WTC11 (cell line): ENCODE data around the gene SRGAP1. TPM values are rescaled to one million over a fixed set of nuclear protein-coding genes. Genes with fewer than 3 reads are reported as not detected.

Source experiments
- ATAC-seq: fragments of 200-7000 bp; cut with Tn5 transposase; 2 replicates; pipeline ENCODE4 v1.10.0; 2021; ENCODE audit warnings: mild to moderate bottlenecking, moderate library complexity
- CTCF ChIA-PET: fragments of 300-600 bp; sonication (Branson Sonifier 250); formaldehyde crosslinking; loops from one replicate; lab custom pipeline; 2021; ENCODE audit warnings: antibody characterized with exemption; lab: Charles Lee
- POLR2A ChIA-PET: fragments of 350-600 bp; sonication (Branson Sonifier 250); formaldehyde crosslinking; loops from one replicate; lab custom pipeline; 2021; ENCODE audit warnings: antibody characterized with exemption; lab: Charles Lee
- DNase-seq: peaks from one replicate; pipeline ENCODE4 v3.0.0; 2021; ENCODE audit warnings: low spot score
- H3K27ac Mint-ChIP-seq: 2 replicates; pipeline ENCODE4 v1.8.0; 2021; ENCODE audit warnings: mixed read lengths
- H3K27me3 Mint-ChIP-seq: 2 replicates; pipeline ENCODE4 v1.8.0; 2021; ENCODE audit warnings: low read depth, mild to moderate bottlenecking, moderate library complexity, mixed read lengths
- H3K36me3 Mint-ChIP-seq: 2 replicates; pipeline ENCODE4 v1.8.0; 2021; ENCODE audit warnings: mixed read lengths
- H3K4me1 Mint-ChIP-seq: 2 replicates; pipeline ENCODE4 v1.8.0; 2022; ENCODE audit warnings: mixed read lengths
- H3K4me3 Mint-ChIP-seq: 2 replicates; pipeline ENCODE4 v1.8.0; 2021; ENCODE audit warnings: mild to moderate bottlenecking, moderate library complexity, mixed read lengths
- H3K9me3 Mint-ChIP-seq: 2 replicates; pipeline ENCODE4 v1.8.0; 2021; ENCODE audit warnings: mixed read lengths
- ATF1 ChIP-seq: sonication (generic); formaldehyde crosslinking; IDR thresholded peaks from 2 replicates; pipeline ENCODE4 v1.8.1; 2023; ENCODE audit warnings: mild to moderate bottlenecking, moderate library complexity, missing genetic modification reagents
- ESRRA ChIP-seq: sonication (generic); formaldehyde crosslinking; IDR thresholded peaks from 2 replicates; pipeline ENCODE4 v1.8.1; 2022; ENCODE audit warnings: mild to moderate bottlenecking, missing genetic modification reagents, borderline replicate concordance
- ETV6 ChIP-seq: sonication (generic); formaldehyde crosslinking; IDR thresholded peaks from 2 replicates; pipeline ENCODE4 v1.8.1; 2022; ENCODE audit warnings: mild to moderate bottlenecking, missing genetic modification reagents
- FOXP1 ChIP-seq: sonication (generic); formaldehyde crosslinking; IDR thresholded peaks from 2 replicates; pipeline ENCODE4 v1.8.0; 2022; ENCODE audit warnings: missing genetic modification reagents, mild to moderate bottlenecking, moderate library complexity, borderline replicate concordance
- GRHL2 ChIP-seq: fragments of 250-450 bp; sonication (Bioruptor Pico); IDR thresholded peaks from 2 replicates; pipeline ENCODE4 v1.8.0; 2022; ENCODE audit warnings: mild to moderate bottlenecking, moderate library complexity; ENCODE audit not compliant: insufficient replicate concordance, severe bottlenecking
- MLX ChIP-seq: sonication (generic); formaldehyde crosslinking; IDR thresholded peaks from 2 replicates; pipeline ENCODE4 v1.8.1; 2023; ENCODE audit warnings: mild to moderate bottlenecking, missing genetic modification reagents, moderate library complexity
- MXD4 ChIP-seq: fragments of 250-450 bp; sonication (Bioruptor Pico); IDR thresholded peaks from 2 replicates; pipeline ENCODE4 v1.8.0; 2021; ENCODE audit warnings: mild to moderate bottlenecking, moderate library complexity, borderline replicate concordance
- MYBL2 ChIP-seq: sonication (generic); formaldehyde crosslinking; IDR thresholded peaks from 2 replicates; pipeline ENCODE4 v1.8.1; 2023; ENCODE audit warnings: mild to moderate bottlenecking, moderate library complexity, missing genetic modification reagents
- NFYB ChIP-seq: sonication (generic); formaldehyde crosslinking; conservative IDR thresholded peaks from 2 replicates; pipeline ENCODE4 v1.8.0; 2022; ENCODE audit warnings: low read depth, missing genetic modification reagents
- NR1H2 ChIP-seq: sonication (generic); formaldehyde crosslinking; IDR thresholded peaks from 2 replicates; pipeline ENCODE4 v1.9.0; 2021; ENCODE audit warnings: mild to moderate bottlenecking, moderate library complexity, missing genetic modification reagents
- NR2C2 ChIP-seq: sonication (generic); formaldehyde crosslinking; IDR thresholded peaks from 2 replicates; pipeline ENCODE4 v1.8.0; 2022; ENCODE audit warnings: mild to moderate bottlenecking, missing genetic modification reagents
- PRRX2 ChIP-seq: fragments of 250-450 bp; sonication (Bioruptor Pico); IDR thresholded peaks from 2 replicates; pipeline ENCODE4 v1.8.0; 2021; ENCODE audit warnings: mild to moderate bottlenecking
- SOX15 ChIP-seq: fragments of 250-450 bp; sonication (Bioruptor Pico); IDR thresholded peaks from 2 replicates; pipeline ENCODE4 v1.9.0; 2021; ENCODE audit warnings: mild to moderate bottlenecking
- TEAD1 ChIP-seq: sonication (generic); formaldehyde crosslinking; IDR thresholded peaks from 2 replicates; pipeline ENCODE4 v1.8.0; 2022; ENCODE audit warnings: mild to moderate bottlenecking, missing genetic modification reagents
- TEAD4 ChIP-seq: sonication (generic); formaldehyde crosslinking; IDR thresholded peaks from 2 replicates; pipeline ENCODE4 v1.8.0; 2022; ENCODE audit warnings: mild to moderate bottlenecking, missing genetic modification reagents
- ZBTB21 ChIP-seq: sonication (generic); formaldehyde crosslinking; IDR thresholded peaks from 2 replicates; pipeline ENCODE4 v1.8.1; 2023; ENCODE audit warnings: mild to moderate bottlenecking, missing genetic modification reagents, borderline replicate concordance
- total RNA-seq: library from RNA; stranded (reverse); gene quantifications from 3 replicates; pipeline ENCODE4 v1.2.3, GENCODE V29; 2021
- TF ChIP-seq, protein P1 (sequence below): sonication (generic); formaldehyde crosslinking; IDR thresholded peaks from 2 replicates; pipeline ENCODE4 v1.8.0; 2023; ENCODE audit warnings: mild to moderate bottlenecking, missing genetic modification reagents
- TF ChIP-seq, protein P2 (sequence below): fragments of 250-450 bp; sonication (Bioruptor Pico); IDR thresholded peaks from 2 replicates; pipeline ENCODE4 v1.9.0; 2021; ENCODE audit warnings: mild to moderate bottlenecking
- TF ChIP-seq, protein P3 (sequence below): sonication (generic); formaldehyde crosslinking; IDR thresholded peaks from 2 replicates; pipeline ENCODE4 v1.8.1; 2022; ENCODE audit warnings: missing genetic modification reagents, borderline replicate concordance
- TF ChIP-seq, protein P4 (sequence below): sonication (generic); formaldehyde crosslinking; conservative IDR thresholded peaks from 2 replicates; pipeline ENCODE4 v1.8.1; 2023; ENCODE audit warnings: mild to moderate bottlenecking, low read depth, missing genetic modification reagents, moderate library complexity
- TF ChIP-seq, protein P5 (sequence below): sonication (generic); formaldehyde crosslinking; IDR thresholded peaks from 2 replicates; pipeline ENCODE4 v1.8.1; 2022; ENCODE audit warnings: mild to moderate bottlenecking, moderate library complexity, missing genetic modification reagents

Gene SRGAP1
- total RNA-seq, 1 experiment from 2014 or later, result 10.3 TPM

DNA sequence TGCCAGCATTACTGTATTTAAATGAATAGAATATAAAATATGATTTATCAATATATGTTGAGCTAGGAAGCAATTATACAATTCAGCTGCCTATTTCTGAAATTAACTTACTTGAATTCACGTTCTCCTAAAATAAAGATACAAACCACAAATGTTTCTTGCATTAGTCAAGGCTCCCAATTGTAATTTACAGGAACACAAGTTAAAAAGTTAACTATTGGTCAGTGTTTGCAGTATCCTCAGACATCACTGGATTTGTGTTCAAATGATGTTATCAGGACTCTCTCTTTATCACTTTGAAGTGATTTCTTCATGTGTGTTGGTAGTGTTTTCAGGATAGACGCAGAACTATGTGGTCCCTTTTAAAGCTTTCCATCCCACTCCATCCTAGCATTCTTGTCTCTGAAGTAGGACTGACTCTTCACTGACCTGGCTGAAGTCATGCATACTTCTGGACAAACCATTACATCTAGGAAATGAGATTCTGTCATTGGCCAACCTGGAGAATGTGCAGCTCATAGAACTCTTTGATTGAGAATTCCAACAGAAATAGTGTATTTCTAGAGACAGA lies 221.5 kb downstream of the SRGAP1 start:
- no peak for ATAC-seq
- H3K9me3 Mint-ChIP-seq, result no peaks in the 10 kb centered on the region
- CTCF ChIA-PET, result no interaction called here
- POLR2A ChIA-PET, result no interaction called here
- H3K27me3 Mint-ChIP-seq, result no peaks in the 10 kb centered on the region
- no peak for DNase-seq
- no peak overlapping the region for H3K27ac Mint-ChIP-seq
- H3K36me3 Mint-ChIP-seq, result peaks cover 4% of the 10 kb centered on the region; the same call in 1 of the 2 replicates
- H3K4me1 Mint-ChIP-seq, result no peaks in the 10 kb centered on the region
- TF ChIP-seq MLX (CRISPR knock-in tag) (no peak), NFYB (CRISPR knock-in tag) (no peak), NR2C2 (CRISPR knock-in tag) (no peak), MXD4 (CRISPR knock-in tag) (no peak), GRHL2 (CRISPR knock-in tag) (no peak), SOX15 (CRISPR knock-in tag) (no peak), ETV6 (CRISPR knock-in tag) (no peak), NR1H2 (no peak)
- TF ChIP-seq, protein P1, sequence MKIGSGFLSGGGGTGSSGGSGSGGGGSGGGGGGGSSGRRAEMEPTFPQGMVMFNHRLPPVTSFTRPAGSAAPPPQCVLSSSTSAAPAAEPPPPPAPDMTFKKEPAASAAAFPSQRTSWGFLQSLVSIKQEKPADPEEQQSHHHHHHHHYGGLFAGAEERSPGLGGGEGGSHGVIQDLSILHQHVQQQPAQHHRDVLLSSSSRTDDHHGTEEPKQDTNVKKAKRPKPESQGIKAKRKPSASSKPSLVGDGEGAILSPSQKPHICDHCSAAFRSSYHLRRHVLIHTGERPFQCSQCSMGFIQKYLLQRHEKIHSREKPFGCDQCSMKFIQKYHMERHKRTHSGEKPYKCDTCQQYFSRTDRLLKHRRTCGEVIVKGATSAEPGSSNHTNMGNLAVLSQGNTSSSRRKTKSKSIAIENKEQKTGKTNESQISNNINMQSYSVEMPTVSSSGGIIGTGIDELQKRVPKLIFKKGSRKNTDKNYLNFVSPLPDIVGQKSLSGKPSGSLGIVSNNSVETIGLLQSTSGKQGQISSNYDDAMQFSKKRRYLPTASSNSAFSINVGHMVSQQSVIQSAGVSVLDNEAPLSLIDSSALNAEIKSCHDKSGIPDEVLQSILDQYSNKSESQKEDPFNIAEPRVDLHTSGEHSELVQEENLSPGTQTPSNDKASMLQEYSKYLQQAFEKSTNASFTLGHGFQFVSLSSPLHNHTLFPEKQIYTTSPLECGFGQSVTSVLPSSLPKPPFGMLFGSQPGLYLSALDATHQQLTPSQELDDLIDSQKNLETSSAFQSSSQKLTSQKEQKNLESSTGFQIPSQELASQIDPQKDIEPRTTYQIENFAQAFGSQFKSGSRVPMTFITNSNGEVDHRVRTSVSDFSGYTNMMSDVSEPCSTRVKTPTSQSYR, result no peak
- TF ChIP-seq, protein P2, sequence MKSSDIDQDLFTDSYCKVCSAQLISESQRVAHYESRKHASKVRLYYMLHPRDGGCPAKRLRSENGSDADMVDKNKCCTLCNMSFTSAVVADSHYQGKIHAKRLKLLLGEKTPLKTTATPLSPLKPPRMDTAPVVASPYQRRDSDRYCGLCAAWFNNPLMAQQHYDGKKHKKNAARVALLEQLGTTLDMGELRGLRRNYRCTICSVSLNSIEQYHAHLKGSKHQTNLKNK, result no peak
- TF ChIP-seq, protein P3, sequence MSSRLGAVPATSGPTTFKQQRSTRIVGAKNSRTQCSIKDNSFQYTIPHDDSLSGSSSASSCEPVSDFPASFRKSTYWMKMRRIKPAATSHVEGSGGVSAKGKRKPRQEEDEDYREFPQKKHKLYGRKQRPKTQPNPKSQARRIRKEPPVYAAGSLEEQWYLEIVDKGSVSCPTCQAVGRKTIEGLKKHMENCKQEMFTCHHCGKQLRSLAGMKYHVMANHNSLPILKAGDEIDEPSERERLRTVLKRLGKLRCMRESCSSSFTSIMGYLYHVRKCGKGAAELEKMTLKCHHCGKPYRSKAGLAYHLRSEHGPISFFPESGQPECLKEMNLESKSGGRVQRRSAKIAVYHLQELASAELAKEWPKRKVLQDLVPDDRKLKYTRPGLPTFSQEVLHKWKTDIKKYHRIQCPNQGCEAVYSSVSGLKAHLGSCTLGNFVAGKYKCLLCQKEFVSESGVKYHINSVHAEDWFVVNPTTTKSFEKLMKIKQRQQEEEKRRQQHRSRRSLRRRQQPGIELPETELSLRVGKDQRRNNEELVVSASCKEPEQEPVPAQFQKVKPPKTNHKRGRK (CRISPR knock-in tag), result no peak
- TF ChIP-seq, all 79 proteins: peak for 0
- no peak overlapping the region for H3K4me3 Mint-ChIP-seq

DNA sequence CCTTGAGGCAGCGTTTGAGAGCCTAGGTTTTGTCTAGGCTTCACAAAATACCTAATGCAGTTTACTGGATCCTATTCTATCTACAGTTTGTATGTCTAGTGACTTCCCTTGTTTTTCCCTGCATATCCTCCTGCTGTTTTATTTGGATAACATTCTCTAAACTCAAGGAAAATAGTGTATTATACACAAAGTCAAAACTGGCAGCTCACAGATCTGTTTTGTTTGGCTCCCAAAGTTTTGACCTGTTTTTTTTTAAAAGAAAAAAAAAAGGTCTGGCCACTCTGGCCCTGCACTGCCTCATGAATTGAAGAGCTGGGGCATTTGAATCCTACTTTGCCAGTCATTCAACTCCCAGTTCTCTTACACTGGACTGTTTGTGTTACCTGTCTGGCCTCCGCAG lies 222.3 kb downstream of the SRGAP1 start:
- H3K27ac Mint-ChIP-seq, result no peak overlapping the region
- ATAC-seq (no peak), DNase-seq (no peak)
- peaks cover 4% of the 10 kb centered on the region; the same call in 1 of the 2 replicates for H3K36me3 Mint-ChIP-seq
- H3K9me3 Mint-ChIP-seq, result no peaks in the 10 kb centered on the region
- POLR2A ChIA-PET, result no interaction called here
- CTCF ChIA-PET, result interaction anchor here (1.4 kb wide), 1 partner anchor 114 kb away, joined by 6 read pairs; no protein-coding TSS in a partner anchor
- no peak for TF ChIP-seq MLX (CRISPR knock-in tag)
- H3K4me3 Mint-ChIP-seq, result no peak overlapping the region
- no peaks in the 10 kb centered on the region for H3K27me3 Mint-ChIP-seq
- H3K4me1 Mint-ChIP-seq, result no peaks in the 10 kb centered on the region

GRCh38 chr12:64070454-64070853 lies 226.0 kb downstream of the SRGAP1 start:
- Mint-ChIP-seq H3K27me3 (no peaks in the 10 kb centered on the region), H3K36me3 (peaks cover 29% of the 10 kb centered on the region), H3K27ac (no peak overlapping the region), H3K4me1 (no peaks in the 10 kb centered on the region), H3K9me3 (peaks cover 17% of the 10 kb centered on the region), H3K4me3 (no peak overlapping the region)
- POLR2A ChIA-PET, result no interaction called here
- CTCF ChIA-PET, result no interaction called here
- DNase-seq, result no peak
- no peak for ATAC-seq
- TF ChIP-seq MYBL2 (CRISPR knock-in tag), result no peak
- TF ChIP-seq ZBTB21, result no peak
- TF ChIP-seq, protein P4, sequence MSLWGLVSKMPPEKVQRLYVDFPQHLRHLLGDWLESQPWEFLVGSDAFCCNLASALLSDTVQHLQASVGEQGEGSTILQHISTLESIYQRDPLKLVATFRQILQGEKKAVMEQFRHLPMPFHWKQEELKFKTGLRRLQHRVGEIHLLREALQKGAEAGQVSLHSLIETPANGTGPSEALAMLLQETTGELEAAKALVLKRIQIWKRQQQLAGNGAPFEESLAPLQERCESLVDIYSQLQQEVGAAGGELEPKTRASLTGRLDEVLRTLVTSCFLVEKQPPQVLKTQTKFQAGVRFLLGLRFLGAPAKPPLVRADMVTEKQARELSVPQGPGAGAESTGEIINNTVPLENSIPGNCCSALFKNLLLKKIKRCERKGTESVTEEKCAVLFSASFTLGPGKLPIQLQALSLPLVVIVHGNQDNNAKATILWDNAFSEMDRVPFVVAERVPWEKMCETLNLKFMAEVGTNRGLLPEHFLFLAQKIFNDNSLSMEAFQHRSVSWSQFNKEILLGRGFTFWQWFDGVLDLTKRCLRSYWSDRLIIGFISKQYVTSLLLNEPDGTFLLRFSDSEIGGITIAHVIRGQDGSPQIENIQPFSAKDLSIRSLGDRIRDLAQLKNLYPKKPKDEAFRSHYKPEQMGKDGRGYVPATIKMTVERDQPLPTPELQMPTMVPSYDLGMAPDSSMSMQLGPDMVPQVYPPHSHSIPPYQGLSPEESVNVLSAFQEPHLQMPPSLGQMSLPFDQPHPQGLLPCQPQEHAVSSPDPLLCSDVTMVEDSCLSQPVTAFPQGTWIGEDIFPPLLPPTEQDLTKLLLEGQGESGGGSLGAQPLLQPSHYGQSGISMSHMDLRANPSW, result no peak
- TF ChIP-seq ATF1 (CRISPR knock-in tag), result no peak
- no peak for TF ChIP-seq ESRRA
- TF ChIP-seq PRRX2 (CRISPR knock-in tag), result no peak
- TF ChIP-seq, protein P5, sequence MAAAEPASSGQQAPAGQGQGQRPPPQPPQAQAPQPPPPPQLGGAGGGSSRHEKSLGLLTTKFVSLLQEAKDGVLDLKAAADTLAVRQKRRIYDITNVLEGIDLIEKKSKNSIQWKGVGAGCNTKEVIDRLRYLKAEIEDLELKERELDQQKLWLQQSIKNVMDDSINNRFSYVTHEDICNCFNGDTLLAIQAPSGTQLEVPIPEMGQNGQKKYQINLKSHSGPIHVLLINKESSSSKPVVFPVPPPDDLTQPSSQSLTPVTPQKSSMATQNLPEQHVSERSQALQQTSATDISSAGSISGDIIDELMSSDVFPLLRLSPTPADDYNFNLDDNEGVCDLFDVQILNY (CRISPR knock-in tag), result no peak
- no peak for TF ChIP-seq FOXP1 (CRISPR knock-in tag)
- TF ChIP-seq TEAD1 (CRISPR knock-in tag), result no peak
- TF ChIP-seq TEAD4 (CRISPR knock-in tag), result no peak
